DOHH2 (cell line): ENCODE measurements around the gene RNPEPL1.

Experiments
- H3F3A ChIP-seq: fragments of 200-600 bp; sonication (generic), shearing (Covaris generic); 2 replicates; pipeline ENCODE4 v1.6.0; 2016; ENCODE audit warnings: antibody characterized with exemption, mild to moderate bottlenecking; ENCODE audit not compliant: control insufficient read depth, insufficient read depth
- H3K27ac ChIP-seq: fragments of 200-600 bp; sonication (generic); 2 replicates; pipeline ENCODE4 v1.5.1; 2014; ENCODE audit warnings: low read depth, mild to moderate bottlenecking, low read length, moderate library complexity
- H3K27me3 ChIP-seq: fragments of 200-600 bp; sonication (generic); 2 replicates; pipeline ENCODE4 v1.6.1; 2014; ENCODE audit warnings: mild to moderate bottlenecking, low read length, mixed read lengths; ENCODE audit not compliant: control insufficient read depth
- H3K36me3 ChIP-seq: fragments of 200-600 bp; sonication (generic); 2 replicates; pipeline ENCODE4 v1.6.1; 2014; ENCODE audit warnings: mild to moderate bottlenecking, low read length, moderate library complexity, mixed read lengths; ENCODE audit not compliant: control insufficient read depth
- H3K4me1 ChIP-seq: fragments of 200-600 bp; sonication (generic); 2 replicates; pipeline ENCODE4 v1.6.1; 2014; ENCODE audit warnings: mild to moderate bottlenecking, low read length, mixed read lengths; ENCODE audit not compliant: control insufficient read depth
- H3K4me2 ChIP-seq: fragments of 200-600 bp; sonication (generic); 2 replicates; pipeline ENCODE4 v1.6.0; 2014; ENCODE audit warnings: mild to moderate bottlenecking, low read length, moderate library complexity
- H3K4me3 ChIP-seq: fragments of 200-600 bp; sonication (generic); 2 replicates; pipeline ENCODE4 v1.5.1; 2014; ENCODE audit warnings: mild to moderate bottlenecking, low read length, mixed read lengths
- H3K79me2 ChIP-seq: fragments of 200-600 bp; sonication (generic); 2 replicates; pipeline ENCODE4 v1.6.1; 2014; ENCODE audit warnings: mild to moderate bottlenecking, low read length, mixed read lengths; ENCODE audit not compliant: control insufficient read depth
- H3K9me2 ChIP-seq: fragments of 200-600 bp; sonication (generic); replicated peaks from 2 replicates; pipeline ENCODE4 v1.6.1; 2014; ENCODE audit warnings: mild to moderate bottlenecking, low read length, mixed read lengths; ENCODE audit not compliant: control insufficient read depth
- H3K9me3 ChIP-seq: fragments of 200-600 bp; sonication (generic); 2 replicates; pipeline ENCODE4 v1.6.1; 2014; ENCODE audit warnings: antibody characterized with exemption, low read length, mixed read lengths; ENCODE audit not compliant: control insufficient read depth, insufficient read depth
- H4K20me1 ChIP-seq: fragments of 200-600 bp; sonication (generic); 2 replicates; pipeline ENCODE4 v1.6.0; 2014; ENCODE audit warnings: low read depth, mild to moderate bottlenecking, antibody characterized with exemption, low read length, moderate library complexity; ENCODE audit not compliant: control insufficient read depth, insufficient read depth
- EZH2phosphoT487 ChIP-seq: fragments of 200-600 bp; sonication (generic); IDR thresholded peaks from 2 replicates; pipeline ENCODE4 v1.6.1; 2017; ENCODE audit warnings: borderline replicate concordance, mild to moderate bottlenecking, antibody characterized with exemption, low read length, moderate library complexity, mixed read lengths
- TF ChIP-seq, protein P1 (sequence below): fragments of 200-600 bp; sonication (generic); IDR thresholded peaks from one replicate; pipeline ENCODE4 v1.5.1; 2014; ENCODE audit warnings: antibody characterized with exemption, mild to moderate bottlenecking, low read depth, low read length; ENCODE audit not compliant: poor library complexity, severe bottlenecking

RNPEPL1 gene

DNA sequence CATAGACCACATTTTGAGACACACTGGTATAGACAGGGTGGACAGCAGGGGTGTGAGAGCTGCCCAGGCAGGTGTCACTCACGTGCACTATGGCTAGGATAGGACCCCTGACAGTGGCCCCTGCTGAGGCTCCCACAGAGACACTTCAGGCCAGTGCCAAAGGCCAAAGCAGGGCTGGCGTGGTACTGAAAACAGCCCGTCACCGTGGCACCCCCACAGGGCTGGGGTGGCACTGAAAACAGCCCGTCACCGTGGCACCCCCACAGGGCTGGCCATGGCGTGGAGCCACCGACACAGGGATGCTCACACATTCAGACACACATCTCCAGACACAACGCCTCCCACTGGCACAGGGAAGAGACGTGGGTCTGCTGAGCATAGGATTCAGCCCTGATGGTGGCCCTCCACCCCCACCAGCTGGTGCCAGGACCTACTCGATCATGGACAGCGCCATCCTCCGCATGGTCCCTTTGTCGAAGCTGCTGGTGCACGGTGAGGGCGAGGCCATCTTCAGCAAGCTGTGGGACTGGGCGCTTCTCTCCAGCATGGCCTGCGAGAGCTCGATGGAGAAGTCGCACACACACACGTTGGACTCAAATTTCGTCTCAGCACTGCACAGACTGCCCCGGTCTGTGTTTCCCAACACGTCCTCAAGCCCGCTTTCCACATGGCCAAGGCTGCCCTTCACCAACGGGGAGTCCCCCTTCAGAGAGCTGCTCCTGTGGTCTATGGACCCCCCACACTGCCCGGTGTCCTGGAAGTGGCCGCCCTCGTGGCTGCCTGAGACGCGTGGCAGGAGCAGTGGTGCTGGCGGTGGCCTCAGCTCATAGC lies 44.6 kb upstream of the RNPEPL1 start:
- Histone ChIP-seq H3K27ac (no peak overlapping the region), H3F3A (no peaks in the 10 kb centered on the region), H4K20me1 (no peaks in the 10 kb centered on the region), H3K79me2 (no peaks in the 10 kb centered on the region), H3K36me3 (peaks cover 63% of the 10 kb centered on the region), H3K9me3 (peaks cover 51% of the 10 kb centered on the region), H3K9me2 (no peaks in the 10 kb centered on the region), H3K4me2 (no peak overlapping the region), H3K4me3 (no peak overlapping the region), H3K27me3 (no peaks in the 10 kb centered on the region), H3K4me1 (no peaks in the 10 kb centered on the region)
- no peak for TF ChIP-seq EZH2phosphoT487
- TF ChIP-seq, protein P1, sequence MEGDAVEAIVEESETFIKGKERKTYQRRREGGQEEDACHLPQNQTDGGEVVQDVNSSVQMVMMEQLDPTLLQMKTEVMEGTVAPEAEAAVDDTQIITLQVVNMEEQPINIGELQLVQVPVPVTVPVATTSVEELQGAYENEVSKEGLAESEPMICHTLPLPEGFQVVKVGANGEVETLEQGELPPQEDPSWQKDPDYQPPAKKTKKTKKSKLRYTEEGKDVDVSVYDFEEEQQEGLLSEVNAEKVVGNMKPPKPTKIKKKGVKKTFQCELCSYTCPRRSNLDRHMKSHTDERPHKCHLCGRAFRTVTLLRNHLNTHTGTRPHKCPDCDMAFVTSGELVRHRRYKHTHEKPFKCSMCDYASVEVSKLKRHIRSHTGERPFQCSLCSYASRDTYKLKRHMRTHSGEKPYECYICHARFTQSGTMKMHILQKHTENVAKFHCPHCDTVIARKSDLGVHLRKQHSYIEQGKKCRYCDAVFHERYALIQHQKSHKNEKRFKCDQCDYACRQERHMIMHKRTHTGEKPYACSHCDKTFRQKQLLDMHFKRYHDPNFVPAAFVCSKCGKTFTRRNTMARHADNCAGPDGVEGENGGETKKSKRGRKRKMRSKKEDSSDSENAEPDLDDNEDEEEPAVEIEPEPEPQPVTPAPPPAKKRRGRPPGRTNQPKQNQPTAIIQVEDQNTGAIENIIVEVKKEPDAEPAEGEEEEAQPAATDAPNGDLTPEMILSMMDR: no peak

DNA sequence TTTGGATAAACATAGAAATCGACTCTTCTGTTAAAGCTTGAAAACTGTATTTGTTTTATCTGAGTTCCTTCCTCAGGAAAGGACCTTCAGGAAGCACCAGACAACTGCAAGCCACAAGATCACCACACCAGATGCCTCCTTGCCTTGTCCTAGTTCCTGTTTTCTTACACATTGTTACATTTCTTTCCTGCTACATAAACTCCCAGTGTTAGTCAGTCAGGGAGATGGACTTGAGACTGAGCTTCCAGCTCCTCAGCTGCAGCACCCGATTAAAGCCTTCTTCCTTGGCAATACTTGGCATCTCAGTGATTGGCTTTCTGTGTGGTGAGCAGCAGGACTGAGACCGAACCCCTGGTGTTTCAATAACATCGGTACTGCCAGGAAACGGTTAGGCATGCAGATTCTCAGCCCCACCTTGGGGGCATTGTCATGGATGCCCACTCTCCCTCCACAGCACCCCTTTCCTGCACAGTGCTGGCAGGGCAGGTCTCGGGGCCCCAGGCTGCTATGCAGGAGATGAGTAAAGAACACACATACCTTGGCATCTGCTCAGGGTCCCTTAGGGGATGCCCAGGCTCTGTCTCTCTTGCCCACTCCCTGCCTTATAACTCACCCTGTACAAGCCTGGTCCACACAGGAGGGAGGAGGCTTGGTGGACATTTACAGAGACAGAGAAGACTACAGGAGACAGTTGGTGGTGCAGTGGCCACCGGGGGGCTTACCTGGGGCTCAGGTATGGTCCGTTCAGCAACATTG lies 43.1 kb upstream of the RNPEPL1 start:
- H3K9me2 ChIP-seq: no peaks in the 10 kb centered on the region
- no peaks in the 10 kb centered on the region for H3K4me1 ChIP-seq
- H3K9me3 ChIP-seq: peaks cover 51% of the 10 kb centered on the region
- peaks cover 78% of the 10 kb centered on the region for H3K36me3 ChIP-seq
- H3K4me2 ChIP-seq: no peak overlapping the region
- 0 out of 2 replicates have a peak, but pooled peaks cover 2% of the 10 kb centered on the region for H3K79me2 ChIP-seq
- no peak overlapping the region for H3K27ac ChIP-seq
- no peak overlapping the region for H3K4me3 ChIP-seq
- no peaks in the 10 kb centered on the region for H3F3A ChIP-seq
- H4K20me1 ChIP-seq: no peaks in the 10 kb centered on the region
- no peak for TF ChIP-seq EZH2phosphoT487
- TF ChIP-seq, protein P1: peak; percentile 8
- no peaks in the 10 kb centered on the region for H3K27me3 ChIP-seq

DNA sequence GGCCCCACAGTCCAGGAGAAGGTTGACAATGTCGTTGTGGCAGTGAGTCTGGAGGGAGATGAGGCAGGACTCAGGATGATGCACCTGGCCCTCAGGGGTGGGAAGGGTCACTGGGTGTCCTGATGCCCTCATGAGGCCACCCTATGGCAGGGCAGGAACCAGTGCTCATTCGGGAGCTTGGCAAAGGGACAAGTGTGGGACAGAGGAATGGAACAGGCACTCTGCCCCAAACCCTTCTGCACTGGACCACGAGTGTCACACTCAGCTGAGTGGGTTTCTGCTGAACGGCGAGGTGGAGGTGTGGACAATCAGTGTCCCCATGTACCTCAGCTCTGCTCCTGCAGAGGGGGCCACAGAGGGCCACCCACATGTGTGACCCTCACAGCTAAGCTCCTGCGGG lies 42.5 kb upstream of the RNPEPL1 start:
- no peak overlapping the region for H3K27ac ChIP-seq
- no peak overlapping the region for H3K4me3 ChIP-seq
- no peaks in the 10 kb centered on the region for H3F3A ChIP-seq
- H3K79me2 ChIP-seq: 0 out of 2 replicates have a peak, but pooled peaks cover 2% of the 10 kb centered on the region
- no peaks in the 10 kb centered on the region for H4K20me1 ChIP-seq
- TF ChIP-seq EZH2phosphoT487: no peak
- TF ChIP-seq, protein P1: no peak
- no peaks in the 10 kb centered on the region for H3K4me1 ChIP-seq
- peaks cover 83% of the 10 kb centered on the region for H3K36me3 ChIP-seq
- H3K9me3 ChIP-seq: peaks cover 51% of the 10 kb centered on the region
- no peaks in the 10 kb centered on the region for H3K27me3 ChIP-seq
- H3K4me2 ChIP-seq: no peak overlapping the region
- no peaks in the 10 kb centered on the region for H3K9me2 ChIP-seq
